GM18909 (cell line): ENCODE data around the gene TIMM22.

ENCODE experiments used
- ATAC-seq: cut with Tn5 transposase; IDR thresholded peaks from one replicate; pipeline ENCODE4 v1.9.1; 2021; ENCODE audit warnings: mild to moderate bottlenecking; ENCODE audit not compliant: unreplicated experiment, poor library complexity

TIMM22 gene

DNA sequence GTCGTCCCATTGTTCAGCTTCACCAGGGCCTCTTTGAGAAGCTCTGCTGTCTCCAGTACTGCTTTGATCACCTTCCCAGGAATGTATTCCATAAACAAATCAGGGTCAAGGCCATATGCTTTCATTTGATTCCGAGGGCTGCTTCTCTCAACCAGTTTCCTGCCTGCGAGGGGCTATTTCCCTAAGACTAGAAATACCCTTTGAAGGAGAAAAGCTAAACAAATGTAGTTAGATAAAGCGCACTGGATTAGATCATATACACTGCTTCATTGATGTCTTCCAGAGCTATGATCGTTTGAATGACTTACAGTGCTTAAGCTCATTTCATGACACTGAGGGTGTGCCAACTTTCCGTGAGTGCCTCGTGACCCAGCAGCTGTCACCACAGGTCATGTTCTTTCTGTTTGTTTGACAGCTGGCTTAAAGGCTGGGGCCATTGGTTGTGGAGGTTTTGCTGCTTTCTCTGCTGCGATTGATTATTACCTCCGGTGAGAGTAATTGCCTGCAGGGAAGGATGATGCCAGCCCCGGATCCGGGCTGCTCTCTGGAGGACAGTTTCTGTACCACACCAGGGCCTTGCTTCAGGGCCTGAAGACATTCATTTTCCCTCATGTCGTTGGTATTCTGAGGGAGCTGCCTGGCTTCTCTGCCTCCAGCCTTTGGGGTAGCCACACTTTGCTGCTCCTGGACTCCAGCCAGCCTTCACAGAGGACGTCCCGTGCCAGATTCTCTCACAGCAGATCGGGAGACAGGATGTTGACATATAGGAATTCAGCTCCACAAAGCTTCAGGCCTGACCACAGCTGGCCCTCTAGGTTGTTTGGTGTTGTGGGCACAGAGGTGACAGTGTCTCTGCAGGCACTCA, 3.9 kb downstream of the TIMM22 start:
- no peak for ATAC-seq

DNA sequence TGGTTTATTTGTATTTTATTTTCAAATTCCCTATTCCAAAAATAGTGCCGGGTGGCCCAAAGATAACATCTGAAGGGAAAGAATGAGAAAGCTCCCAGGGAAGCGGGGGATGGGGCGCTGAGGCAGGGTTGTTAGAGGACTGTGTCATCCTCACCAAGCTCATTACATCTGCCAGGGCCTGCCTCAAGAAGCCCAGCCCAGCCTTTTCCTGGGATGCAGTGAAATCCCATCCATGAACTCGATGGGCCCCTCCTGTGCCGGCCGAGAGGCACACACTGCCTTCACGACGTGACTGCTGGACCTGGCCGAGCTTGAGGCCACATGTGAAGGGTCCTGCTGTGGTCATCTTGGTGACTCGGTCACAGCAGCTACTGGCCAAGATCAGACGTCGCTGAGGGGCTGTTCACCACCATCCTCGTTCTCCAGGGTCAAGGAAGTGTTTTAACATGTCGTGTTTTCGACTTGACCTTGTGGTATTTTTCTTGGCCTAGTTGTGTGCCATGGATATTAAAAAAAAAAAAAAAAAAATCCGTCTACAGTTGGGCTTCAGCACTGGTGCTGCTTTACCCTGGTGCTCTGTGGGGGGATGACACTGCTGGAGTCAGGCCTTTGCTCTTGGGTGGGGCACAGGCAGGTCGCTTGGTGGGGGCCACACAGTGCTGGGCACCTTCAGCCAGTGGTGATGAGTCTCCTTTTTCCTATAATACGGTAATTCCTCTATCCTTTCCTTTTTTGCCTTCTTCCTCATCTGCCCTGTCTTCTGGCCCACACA, 4.9 kb downstream of the TIMM22 start:
- ATAC-seq = no peak

DNA sequence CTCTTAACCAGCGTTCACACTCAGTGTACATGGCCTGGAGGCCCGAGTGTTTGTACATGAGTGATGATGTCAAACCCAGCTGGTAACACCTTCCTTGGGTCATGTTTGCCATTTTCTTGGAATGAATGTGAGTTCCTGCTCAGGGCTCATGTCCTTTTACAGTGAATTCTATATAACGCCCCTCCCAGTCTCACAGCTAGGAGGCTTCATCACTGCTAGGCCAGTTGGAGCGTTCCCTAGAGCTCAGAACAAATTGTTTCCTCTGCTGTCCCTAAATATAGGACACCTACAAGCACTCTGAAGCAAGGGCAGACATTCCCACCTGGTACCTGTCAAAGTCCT, 5.5 kb downstream of the TIMM22 start:
- no peak for ATAC-seq

DNA sequence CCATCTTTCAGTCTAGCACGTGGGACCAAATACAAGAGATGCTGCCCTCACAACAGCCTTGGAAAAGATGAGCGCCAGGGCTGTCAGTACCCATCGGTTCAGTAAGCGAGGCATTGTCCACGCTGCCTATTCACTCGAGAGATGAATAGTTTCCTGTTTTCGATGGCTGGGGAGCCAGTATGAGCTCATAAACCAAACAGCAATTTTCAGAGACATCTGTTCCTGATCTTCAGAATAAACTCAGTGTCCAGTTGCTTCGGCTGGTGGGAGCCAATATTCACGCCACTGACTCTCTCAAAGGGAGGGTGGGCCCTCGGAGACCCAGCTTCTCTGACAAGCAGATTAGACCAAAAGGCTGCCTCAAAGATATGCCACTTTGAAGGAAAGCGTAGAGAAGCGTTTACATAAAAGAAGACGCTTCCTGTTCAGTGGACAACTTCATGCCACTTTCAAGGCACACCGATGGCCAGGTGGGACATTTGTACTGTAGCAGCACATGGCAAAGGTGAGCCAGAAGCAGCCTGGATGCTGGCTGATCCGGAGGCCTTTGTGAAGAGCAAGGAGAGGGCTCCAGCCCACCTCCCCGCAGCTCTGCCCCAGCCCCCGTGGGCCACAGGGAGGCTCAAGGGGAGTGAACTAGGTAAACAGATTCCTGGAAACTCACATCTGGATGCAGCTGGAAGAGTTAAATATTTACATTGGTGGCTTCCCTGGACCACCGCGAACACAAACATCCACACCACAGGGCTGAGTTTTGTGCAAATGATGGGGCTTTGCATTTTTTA, 6.0 kb downstream of the TIMM22 start:
- ATAC-seq = no peak

DNA sequence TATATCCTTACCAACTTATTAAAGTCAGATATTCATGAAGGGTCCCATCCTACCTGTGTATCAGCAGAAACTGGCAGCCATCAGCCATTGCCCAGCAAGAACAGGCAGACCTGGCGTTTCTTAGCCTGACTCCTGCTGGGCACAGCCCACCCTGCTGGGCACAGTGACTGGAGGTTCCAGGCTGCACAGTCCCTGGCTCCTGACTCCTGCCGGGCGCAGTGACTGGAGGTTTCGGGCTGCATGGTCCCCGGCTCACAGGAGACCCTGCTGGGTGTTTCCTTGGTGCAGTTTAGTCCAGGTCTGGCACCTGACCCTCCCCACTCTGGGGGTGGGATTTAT, 6.7 kb downstream of the TIMM22 start:
- ATAC-seq = no peak

DNA sequence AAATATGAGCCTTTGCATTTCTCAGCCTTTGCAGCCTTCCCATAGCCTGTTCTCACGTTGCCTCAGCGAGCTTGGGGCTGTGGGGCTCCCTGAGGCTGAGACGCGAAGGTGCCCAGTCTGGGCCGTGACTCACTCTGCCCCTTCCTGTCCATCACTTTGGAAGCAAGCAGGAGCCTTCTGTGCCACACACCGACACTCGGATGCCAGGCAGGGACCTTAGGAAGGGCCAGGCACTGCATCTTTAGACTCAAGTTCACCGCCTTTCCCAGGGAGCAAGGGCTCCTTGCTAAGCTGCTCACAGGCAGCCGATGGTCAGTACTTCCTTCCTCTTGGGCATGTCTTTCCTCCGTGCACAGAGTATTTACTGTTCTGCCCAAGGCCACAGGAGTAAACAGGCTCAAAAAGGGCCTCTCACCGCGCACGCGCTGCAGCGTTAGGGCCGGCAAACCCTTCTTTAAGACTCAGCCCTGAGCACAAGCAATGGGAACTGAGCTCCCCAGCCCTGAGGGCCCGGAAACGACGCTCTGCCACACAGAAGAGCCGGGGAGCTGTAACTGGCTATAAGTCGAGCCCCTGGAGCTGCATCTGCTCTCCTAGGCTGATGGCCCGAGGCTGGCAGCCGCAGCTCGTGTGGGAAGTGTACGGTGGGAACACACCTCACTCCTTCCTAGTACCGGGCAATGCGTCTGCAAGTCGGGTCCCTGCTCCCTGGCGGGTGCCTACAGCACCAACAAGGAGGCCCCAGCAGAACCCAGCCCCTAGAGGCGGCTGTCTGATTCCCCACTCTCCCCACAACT, 7.2 kb downstream of the TIMM22 start:
- no peak for ATAC-seq

DNA sequence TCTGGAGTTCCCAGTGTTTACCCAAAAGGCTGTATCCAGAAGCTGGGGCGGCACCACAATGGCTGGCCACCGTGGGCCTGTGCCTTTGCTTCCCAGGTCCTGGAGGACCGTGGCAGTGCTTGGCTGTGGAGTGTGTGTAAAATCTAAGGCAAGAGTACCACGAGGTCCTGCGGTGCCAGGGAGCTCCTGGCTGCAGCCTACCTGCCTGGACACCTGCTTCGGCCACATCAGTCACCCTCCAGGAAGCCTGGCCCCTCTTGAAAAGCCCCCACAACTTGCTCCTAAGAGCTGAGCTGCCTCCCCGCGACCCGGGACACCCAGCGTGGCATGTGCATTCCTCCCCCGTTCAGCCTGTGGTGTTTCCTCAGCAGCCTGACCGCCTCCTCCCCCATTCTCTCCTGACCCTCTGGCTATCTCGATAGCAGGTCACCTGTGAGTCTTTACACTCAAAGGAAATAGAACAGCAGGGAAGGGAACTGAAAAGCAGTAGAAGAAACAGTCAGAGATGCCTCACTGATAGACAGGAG, 7.9 kb downstream of the TIMM22 start:
- no peak for ATAC-seq

DNA sequence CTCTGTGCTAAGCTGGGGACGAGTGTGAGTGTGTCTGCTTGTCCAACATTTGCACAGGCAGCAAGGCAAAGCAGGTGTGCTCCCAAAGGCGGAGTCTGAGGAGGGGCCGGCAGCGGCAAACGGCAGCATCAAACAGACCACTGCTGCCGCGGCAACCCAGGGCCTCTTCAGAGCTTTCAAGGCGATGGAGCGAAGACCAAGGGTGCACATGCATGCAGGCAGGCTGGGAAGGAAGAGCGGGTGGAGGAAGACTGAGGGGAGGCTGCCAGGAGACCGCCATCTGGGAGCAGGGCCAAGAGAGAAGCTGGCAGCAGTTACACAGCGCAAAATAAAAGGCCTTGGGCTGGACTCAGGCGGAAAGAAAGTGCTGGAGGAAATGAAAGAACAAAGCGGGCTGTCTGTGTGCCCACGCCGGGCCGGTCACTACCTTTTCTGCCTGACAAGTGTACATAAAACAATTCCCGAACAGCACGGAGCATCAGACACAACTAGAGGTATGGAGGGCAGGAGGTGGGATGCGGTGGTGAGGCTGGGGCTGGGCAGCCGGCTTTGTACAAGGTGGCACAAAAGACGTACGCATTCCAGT, 8.5 kb downstream of the TIMM22 start:
- ATAC-seq = no peak

DNA sequence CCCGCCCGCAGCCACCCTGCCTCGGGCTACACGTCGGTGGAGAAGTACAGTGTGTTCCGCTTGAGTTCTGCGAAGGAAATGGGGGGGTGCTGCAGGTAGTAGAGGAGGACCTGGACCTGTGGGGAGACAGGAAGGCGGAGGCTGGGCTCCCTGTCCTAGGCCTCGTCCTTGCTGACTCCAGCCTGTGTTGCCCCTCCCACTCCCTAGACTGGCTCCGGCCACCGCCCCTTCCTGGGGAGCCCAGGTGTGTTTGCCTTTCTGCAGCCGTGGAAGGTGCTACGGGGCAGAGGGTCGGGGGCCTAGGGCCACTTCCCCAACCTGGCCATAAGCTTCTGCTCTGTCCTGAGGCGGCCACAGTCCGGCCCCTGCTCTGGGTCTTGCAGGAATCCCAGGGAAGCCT, 9.1 kb downstream of the TIMM22 start:
- ATAC-seq = no peak

DNA sequence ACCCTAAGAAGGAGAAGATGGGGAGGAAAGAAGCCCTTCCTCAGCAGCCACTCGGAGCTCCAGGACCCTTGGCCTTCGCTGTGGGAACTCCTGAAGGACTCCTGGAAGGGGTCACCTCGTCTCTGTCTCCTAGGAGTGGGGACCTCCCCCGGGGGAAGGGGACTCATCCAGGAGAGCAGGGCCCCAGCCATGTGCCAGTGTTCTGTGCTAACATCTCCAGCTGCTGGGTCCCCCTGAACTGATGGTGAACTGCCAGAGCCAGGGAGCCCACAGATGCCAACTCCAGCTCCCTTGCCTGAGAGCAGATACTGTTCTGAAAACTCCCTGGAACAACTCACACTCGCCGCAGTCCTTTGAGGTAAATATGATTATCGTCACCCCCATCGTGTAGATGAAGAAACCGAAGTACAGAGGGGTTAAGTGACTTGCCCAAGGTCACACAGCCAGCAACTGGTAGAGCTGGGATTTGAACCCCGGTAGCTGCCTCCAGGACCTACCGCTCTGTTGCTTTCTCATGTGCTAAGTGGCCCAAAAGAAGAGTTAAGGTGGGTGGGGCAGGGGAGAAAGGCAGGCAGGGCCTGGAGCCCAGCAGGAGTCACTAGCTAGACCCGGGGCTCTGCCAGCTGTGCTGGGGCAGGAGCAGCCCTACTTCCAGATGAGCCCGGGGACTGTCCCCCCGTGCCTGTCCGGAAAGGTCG, 10.5 kb downstream of the TIMM22 start:
- no peak for ATAC-seq

DNA sequence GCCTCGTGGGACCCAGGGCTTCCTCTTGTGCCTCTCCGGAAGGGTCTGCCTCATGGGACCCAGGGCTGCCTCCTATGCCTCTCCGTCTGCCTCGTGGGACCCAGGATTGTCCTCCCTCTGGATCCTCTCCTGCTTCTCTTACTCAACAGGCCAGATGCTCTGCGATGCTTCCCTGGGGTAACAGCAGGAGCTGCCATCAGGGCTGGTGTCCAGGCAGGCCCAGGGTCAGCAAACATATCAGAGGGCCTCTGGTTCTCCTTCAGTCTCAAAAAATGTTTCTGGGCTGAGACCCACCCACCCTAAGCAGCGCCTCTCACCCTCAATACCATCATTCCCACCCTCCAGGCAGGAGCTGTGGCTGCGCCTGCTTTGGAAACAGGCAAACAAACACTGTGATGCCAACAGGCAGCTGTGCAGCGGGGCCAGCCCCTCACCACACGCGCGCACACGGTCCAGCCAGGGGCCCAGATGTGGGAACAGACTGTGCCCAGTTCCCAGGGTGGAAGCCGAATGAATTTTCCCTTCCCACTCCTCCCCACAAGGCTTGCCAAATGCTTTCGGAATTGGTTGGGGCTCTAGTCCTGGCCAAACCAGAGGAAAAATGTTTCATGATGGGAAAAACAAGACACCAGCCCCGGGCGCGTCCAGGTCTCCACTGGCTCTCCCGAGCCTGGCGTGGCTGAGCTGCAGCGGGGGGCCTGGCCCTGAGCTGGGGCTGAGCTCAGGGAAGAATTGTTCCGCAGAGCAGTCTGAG, 11.3 kb downstream of the TIMM22 start:
- no peak for ATAC-seq

DNA sequence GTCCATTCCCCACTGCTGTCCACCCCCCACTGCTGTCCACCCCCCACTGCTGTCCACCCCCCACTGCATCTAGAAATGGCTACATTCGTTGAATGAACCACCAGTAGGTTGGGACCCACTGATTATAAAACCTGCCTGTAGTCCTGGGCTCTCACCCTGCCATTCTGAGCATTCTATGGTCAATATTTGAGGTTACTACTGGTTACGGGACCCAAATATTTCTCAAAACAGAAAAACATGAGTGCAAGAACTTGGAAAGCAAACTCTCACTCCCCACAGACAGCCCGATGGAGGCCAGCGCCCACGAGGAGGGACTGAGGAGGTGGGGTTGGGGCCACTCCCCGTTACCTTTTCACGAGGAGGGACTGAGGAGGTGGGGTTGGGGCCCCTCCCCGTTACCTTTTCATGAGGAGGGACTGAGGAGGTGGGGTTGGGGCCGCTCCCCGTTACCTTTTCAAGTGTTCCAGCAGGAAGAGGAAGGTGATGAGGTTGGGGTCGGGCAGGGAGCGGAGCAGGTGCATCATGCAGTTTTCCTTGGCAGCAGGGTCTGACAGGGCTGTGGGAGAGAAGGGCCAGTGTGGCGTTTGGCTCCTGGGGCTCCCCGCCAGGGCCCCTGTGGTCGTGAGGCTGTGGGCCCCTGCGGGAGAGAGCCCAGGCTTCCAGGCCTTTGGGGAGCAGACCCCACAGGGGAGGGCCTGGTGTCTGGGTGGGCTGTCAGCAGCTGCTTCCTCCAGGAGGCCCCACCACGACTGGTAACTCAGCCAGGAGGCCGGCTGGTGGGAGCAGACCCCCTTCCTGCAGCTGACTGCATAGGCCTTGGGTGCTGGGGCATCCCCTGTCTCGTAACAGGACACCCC, 12.5 kb downstream of the TIMM22 start:
- no peak for ATAC-seq

DNA sequence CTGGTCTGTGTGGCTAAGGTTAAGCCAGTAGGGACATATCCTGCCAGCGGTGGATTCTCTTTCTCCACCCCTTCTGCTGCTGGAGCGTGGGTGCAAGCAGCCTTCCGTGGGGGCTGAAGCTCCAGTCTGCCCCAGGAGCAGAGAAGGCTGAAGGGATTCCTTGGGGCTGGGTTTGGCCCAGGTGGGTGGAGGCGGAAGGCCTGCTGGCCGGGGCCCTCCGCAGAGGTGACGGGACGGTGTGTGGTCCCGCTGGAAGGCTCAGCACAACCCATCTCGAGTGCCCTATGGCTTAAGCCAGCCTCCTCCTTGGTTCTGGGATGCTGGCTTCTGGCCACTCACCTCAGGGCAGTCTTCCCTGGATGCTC, 13.1 kb downstream of the TIMM22 start:
- no peak for ATAC-seq

DNA sequence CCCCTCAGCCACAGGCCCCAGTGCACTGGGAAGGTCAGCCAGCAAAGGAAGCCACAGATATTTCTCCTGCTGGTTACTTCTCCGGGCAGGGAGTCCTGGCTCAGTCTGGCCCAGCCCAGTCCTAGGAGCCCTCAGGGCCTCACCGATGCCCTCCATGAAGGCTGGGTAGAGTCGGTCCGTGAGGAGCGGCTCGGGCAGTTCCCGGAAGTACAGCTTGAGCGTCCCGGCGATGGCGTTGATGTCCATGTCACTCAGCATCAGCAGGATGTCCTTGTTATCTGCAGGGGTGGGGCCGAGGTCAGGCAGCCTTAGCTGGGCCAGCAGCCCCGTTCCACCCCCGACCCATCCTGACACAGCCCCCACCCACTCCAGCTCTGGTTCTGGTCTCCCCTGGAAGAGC, 13.7 kb downstream of the TIMM22 start:
- ATAC-seq = no peak

DNA sequence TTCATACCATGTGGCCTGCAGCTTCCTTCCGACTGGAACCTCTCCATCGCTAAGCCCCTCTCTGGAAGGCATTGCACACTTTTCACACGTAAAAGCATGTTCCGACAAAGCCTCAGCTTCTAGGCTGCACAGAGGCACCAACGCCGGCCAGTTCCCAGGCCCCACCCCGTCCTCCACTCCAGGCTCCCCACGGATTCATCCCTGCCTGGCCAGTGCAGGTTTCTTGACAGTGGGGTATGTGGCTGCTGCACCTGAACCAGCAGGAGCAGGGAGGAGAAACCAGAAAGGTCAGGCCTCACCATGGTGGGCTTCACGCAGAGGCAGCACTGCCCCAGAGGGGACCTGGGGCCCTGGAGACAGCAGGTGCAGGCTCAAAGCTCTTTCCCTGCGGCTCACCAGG, 14.2 kb downstream of the TIMM22 start:
- ATAC-seq = no peak

DNA sequence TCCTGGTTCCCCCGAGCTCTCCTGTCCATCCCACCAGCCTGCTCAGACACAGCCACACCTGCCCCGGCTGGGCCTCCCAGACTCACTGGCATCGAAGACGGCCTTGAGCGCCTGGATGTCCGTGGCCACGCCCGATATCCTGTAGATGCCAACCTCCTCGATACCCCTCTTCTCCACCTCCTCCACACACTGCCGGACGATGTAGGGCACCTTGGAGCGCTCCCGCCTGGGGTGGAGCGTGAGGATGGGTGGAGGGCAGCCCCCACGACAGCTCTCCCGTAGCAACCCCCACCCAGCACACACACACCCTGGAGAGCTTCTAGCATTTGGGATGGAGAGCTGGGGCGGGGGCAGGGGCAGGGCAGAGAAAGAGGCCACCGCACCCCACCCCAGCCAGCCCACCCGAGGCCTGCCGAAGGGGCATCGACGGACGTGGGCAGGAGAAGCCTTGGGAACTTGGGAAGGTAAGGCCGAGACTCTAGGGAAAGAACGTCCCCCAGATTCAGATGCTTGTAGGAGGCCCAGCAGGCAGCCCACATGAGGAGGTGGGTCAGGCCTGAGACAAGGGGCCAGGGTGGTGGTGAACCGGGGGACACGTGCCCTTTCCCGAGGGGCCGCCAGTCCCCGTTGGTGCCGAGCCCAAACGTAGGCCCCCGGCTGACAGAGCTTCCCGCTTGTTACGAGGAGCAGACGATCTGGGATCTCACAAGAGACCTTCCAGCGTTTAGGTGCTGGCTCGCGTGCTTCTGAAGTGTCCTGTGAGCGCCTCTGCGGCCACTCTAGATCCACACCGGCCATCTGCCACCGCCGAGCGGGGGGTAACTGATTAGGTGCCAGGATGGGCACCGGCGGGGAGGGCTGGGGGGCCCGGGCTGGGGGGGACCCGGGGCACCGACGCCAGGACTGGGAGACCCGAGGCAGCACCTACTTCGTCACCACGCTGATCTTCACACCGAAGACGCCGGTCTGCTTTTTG, 15.1 kb downstream of the TIMM22 start:
- no peak for ATAC-seq
